H9 (cell line): ENCODE measurements around the gene LST1. TPM values are rescaled to one million over a fixed set of nuclear protein-coding genes. Genes with fewer than 3 reads are reported as not detected.
"Not testable (repeated sequence)": the region's sequence is repeated elsewhere in the genome, so short reads cannot be mapped to it uniquely, and the experiment has no call there.

Source experiments
- DNase-seq: peaks from one replicate; pipeline ENCODE4 v3.0.0-alpha.2; 2017
- H2AFZ ChIP-seq: one replicate; pipeline ENCODE4 v1.6.1; 2013; ENCODE audit warnings: mild to moderate bottlenecking, low read length, control low read depth, moderate library complexity
- H2AK5ac ChIP-seq: 2 replicates; pipeline ENCODE4 v1.6.1; 2013; ENCODE audit warnings: low read length, control low read depth, mixed read lengths; ENCODE audit not compliant: insufficient read length
- H2BK120ac ChIP-seq: one replicate; pipeline ENCODE4 v1.6.1; 2013; ENCODE audit warnings: low read depth, mild to moderate bottlenecking, low read length, control low read depth, inconsistent platforms; ENCODE audit not compliant: poor library complexity, severe bottlenecking
- H2BK12ac ChIP-seq: 2 replicates; pipeline ENCODE4 v1.6.1; 2013; ENCODE audit warnings: low read length, control low read depth, mixed read lengths, low read depth; ENCODE audit not compliant: insufficient read length
- H2BK15ac ChIP-seq: 2 replicates; pipeline ENCODE4 v1.6.1; 2013; ENCODE audit warnings: low read depth, low read length, control low read depth
- H2BK20ac ChIP-seq: one replicate; pipeline ENCODE4 v1.6.1; 2013; ENCODE audit warnings: low read depth, mild to moderate bottlenecking, low read length, control low read depth, inconsistent platforms; ENCODE audit not compliant: poor library complexity, severe bottlenecking
- H2BK5ac ChIP-seq: 2 replicates; pipeline ENCODE4 v1.6.1; 2013; ENCODE audit warnings: low read length, control low read depth, mixed read lengths; ENCODE audit not compliant: insufficient read length
- H3K14ac ChIP-seq: 2 replicates; pipeline ENCODE4 v1.6.1; 2013; ENCODE audit warnings: low read length, control low read depth; ENCODE audit not compliant: insufficient read depth
- H3K18ac ChIP-seq: 2 replicates; pipeline ENCODE4 v1.6.1; 2013; ENCODE audit warnings: low read depth, mild to moderate bottlenecking, mixed read lengths, low read length, control low read depth; ENCODE audit not compliant: insufficient read length
- H3K23ac ChIP-seq: 2 replicates; pipeline ENCODE4 v1.6.1; 2013; ENCODE audit warnings: low read length, control low read depth, mixed read lengths, low read depth; ENCODE audit not compliant: insufficient read length
- H3K23me2 ChIP-seq: 2 replicates; pipeline ENCODE4 v1.6.1; 2013; ENCODE audit warnings: low read depth, mild to moderate bottlenecking, mixed read lengths, low read length, control low read depth; ENCODE audit not compliant: insufficient read length, poor library complexity, severe bottlenecking
- H3K27ac ChIP-seq: 2 replicates; pipeline ENCODE4 v1.5.1; 2013; ENCODE audit warnings: low read length, control low read depth, mixed read lengths, low read depth; ENCODE audit not compliant: insufficient read length
- H3K27me3 ChIP-seq: 2 replicates; pipeline ENCODE4 v1.6.1; 2013; ENCODE audit warnings: low read length, control low read depth, inconsistent platforms; ENCODE audit not compliant: insufficient read depth
- H3K4ac ChIP-seq: 2 replicates; pipeline ENCODE4 v1.6.1; 2013; ENCODE audit warnings: low read depth, mild to moderate bottlenecking, control low read depth, inconsistent platforms, low read length, moderate library complexity
- H3K4me1 ChIP-seq: 2 replicates; pipeline ENCODE4 v1.6.1; 2013; ENCODE audit warnings: low read length, control low read depth, inconsistent platforms; ENCODE audit not compliant: insufficient read depth
- H3K4me2 ChIP-seq: 2 replicates; pipeline ENCODE4 v1.6.1; 2013; ENCODE audit warnings: low read length, control low read depth, mixed read lengths; ENCODE audit not compliant: insufficient read length, insufficient read depth
- H3K56ac ChIP-seq: 2 replicates; pipeline ENCODE4 v1.6.1; 2013; ENCODE audit warnings: low read depth, mild to moderate bottlenecking, mixed read lengths, low read length, control low read depth; ENCODE audit not compliant: insufficient read length
- H3K79me1 ChIP-seq: 2 replicates; pipeline ENCODE4 v1.6.1; 2013; ENCODE audit warnings: low read depth, mild to moderate bottlenecking, moderate library complexity, low read length, control low read depth, inconsistent platforms; ENCODE audit not compliant: insufficient read depth, poor library complexity, severe bottlenecking
- H3K79me2 ChIP-seq: 2 replicates; pipeline ENCODE4 v1.6.1; 2013; ENCODE audit warnings: low read length, control low read depth, inconsistent platforms; ENCODE audit not compliant: insufficient read depth
- H3K9ac ChIP-seq: 2 replicates; pipeline ENCODE4 v1.6.1; 2013; ENCODE audit warnings: low read length, control low read depth, mixed read lengths; ENCODE audit not compliant: insufficient read length; ENCODE audit errors: extremely low read depth
- H3K9me3 ChIP-seq: one replicate; pipeline ENCODE4 v1.6.1; 2013; ENCODE audit warnings: low read depth, low read length, inconsistent platforms; ENCODE audit not compliant: control insufficient read depth
- H3T11ph ChIP-seq: one replicate; pipeline ENCODE4 v1.6.1; 2013; ENCODE audit warnings: mild to moderate bottlenecking, low read length, control low read depth, inconsistent platforms
- H4K20me1 ChIP-seq: one replicate; pipeline ENCODE4 v1.6.1; 2013; ENCODE audit not compliant: control insufficient read depth, insufficient read length, insufficient read depth
- H4K5ac ChIP-seq: 2 replicates; pipeline ENCODE4 v1.6.1; 2013; ENCODE audit warnings: low read depth, mild to moderate bottlenecking, mixed read lengths, low read length, control low read depth; ENCODE audit not compliant: insufficient read length
- H4K8ac ChIP-seq: replicated peaks from 2 replicates; pipeline ENCODE4 v1.6.1; 2013; ENCODE audit warnings: low read length, control low read depth, mixed read lengths, low read depth; ENCODE audit not compliant: insufficient read length
- H4K91ac ChIP-seq: 2 replicates; pipeline ENCODE4 v1.6.1; 2013; ENCODE audit warnings: low read depth, mild to moderate bottlenecking, moderate library complexity, mixed read lengths, low read length, control low read depth; ENCODE audit not compliant: insufficient read length
- H3K27ac Mint-ChIP-seq, 3 experiments: 2 replicates in 2 of 3; 3 replicates in 1 of 3; pipeline ENCODE4 v1.8.0; 2020 to 2021; ENCODE audit warnings: mixed read lengths in 3 of 3, mild to moderate bottlenecking in 1 of 3, moderate library complexity in 1 of 3
- H3K27me3 Mint-ChIP-seq: 2 replicates; pipeline ENCODE4 v1.8.0; 2021; ENCODE audit warnings: low read depth, mild to moderate bottlenecking, moderate library complexity, mixed read lengths
- H3K36me3 Mint-ChIP-seq, 3 experiments: 2 replicates in 2 of 3; 3 replicates in 1 of 3; pipeline ENCODE4 v1.8.0; 2020 to 2021; ENCODE audit warnings: low read depth in 3 of 3, mixed read lengths in 3 of 3; ENCODE audit not compliant: insufficient read depth in 1 of 3
- H3K4me1 Mint-ChIP-seq, 2 experiments: 2 replicates each; pipeline ENCODE4 v1.8.0; 2020; ENCODE audit warnings: mixed read lengths in 2 of 2
- H3K4me3 Mint-ChIP-seq, 2 experiments: 2 replicates in 1 of 2; 3 replicates in 1 of 2; pipeline ENCODE4 v1.8.0; 2020 to 2021; ENCODE audit warnings: mild to moderate bottlenecking in 2 of 2, mixed read lengths in 2 of 2, moderate library complexity in 1 of 2
- H3K9me3 Mint-ChIP-seq, 2 experiments: 2 replicates in 1 of 2; 3 replicates in 1 of 2; pipeline ENCODE4 v1.8.0; 2020; ENCODE audit warnings: mild to moderate bottlenecking in 2 of 2, mixed read lengths in 2 of 2, moderate library complexity in 1 of 2
- WGBS: extraction: QIAGEN DNeasy Blood & Tissue Kit; methylation state at CpG from one replicate; pipeline ENCODE4 v1.1.7; 2013; ENCODE audit warnings: missing lambda C conversion rate, low lambda C conversion rate, mixed read lengths; ENCODE audit not compliant: insufficient read length; ENCODE audit errors: extremely low coverage; 5-methylcytosine and 5-hydroxymethylcytosine counted together
- total RNA-seq: library from RNA; stranded (reverse); gene quantifications from 2 replicates; pipeline ENCODE4 v1.2.1, GENCODE V29; 2021
- TF ChIP-seq, protein P1 (sequence below): fragments of 200-600 bp; sonication (generic); conservative IDR thresholded peaks from 3 replicates; pipeline ENCODE4 v1.8.0; 2021; ENCODE audit warnings: antibody characterized with exemption, mild to moderate bottlenecking

LST1 gene
- total RNA-seq, 1 experiment from 2014 or later = not detected

DNA sequence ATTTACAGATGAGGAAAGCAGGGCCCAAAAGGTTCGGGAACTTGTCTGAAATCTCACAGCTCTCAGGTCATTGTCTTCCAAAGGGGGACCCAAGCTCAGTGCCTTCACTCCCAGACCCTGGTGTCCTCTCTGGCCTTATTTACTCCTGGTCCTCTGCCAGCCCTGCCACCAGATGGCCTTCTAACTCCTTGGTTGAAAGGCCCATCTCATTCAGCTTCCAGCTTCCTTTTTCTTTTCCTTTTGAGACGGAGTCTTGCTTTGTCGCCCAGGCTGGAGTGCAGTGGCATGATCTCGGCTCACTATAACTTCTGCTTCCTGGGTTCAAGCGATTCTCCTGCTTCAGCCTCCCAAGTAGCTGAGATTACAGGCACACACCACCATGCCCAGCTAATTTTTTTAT lies 34.7 kb upstream of the LST1 start:
- H2BK12ac ChIP-seq, H3K18ac ChIP-seq, H3K4me1 ChIP-seq, H3K27me3 ChIP-seq, H2BK5ac ChIP-seq, H3K79me2 ChIP-seq, H3K9me3 ChIP-seq, H2AK5ac ChIP-seq, H4K5ac ChIP-seq, H3K27me3 Mint-ChIP-seq, H3K4me2 ChIP-seq, H3K79me1 ChIP-seq, H3T11ph ChIP-seq, H2BK120ac ChIP-seq, H2BK20ac ChIP-seq, H3K27ac ChIP-seq, H4K20me1 ChIP-seq, H4K8ac ChIP-seq, H3K4ac ChIP-seq, H2AFZ ChIP-seq, H3K9me3 Mint-ChIP-seq, H3K9ac ChIP-seq, H2BK15ac ChIP-seq, H3K23ac ChIP-seq, H3K23me2 ChIP-seq, H4K91ac ChIP-seq, H3K56ac ChIP-seq, H3K14ac ChIP-seq: not testable (repeated sequence)
- DNase-seq = peak; percentile 79
- Mint-ChIP-seq H3K27ac (peak overlapping the region in 2 of 3 experiments; percentile 24 to 85; a peak in 2 of 7 replicates), H3K4me3 (peak overlapping the region in 1 of 2 experiments; percentile 38; a peak in 1 of 5 replicates), H3K4me1 (peaks cover 4 to 10% of the 10 kb centered on the region in 2 experiments), H3K36me3 (peaks cover 6 to 32% (median 23%) of the 10 kb centered on the region in 3 experiments; a peak in 6 of 7 replicates)
- WGBS = no CpG with 5 or more reads among the region's 5 CpGs
- TF ChIP-seq, protein P1, sequence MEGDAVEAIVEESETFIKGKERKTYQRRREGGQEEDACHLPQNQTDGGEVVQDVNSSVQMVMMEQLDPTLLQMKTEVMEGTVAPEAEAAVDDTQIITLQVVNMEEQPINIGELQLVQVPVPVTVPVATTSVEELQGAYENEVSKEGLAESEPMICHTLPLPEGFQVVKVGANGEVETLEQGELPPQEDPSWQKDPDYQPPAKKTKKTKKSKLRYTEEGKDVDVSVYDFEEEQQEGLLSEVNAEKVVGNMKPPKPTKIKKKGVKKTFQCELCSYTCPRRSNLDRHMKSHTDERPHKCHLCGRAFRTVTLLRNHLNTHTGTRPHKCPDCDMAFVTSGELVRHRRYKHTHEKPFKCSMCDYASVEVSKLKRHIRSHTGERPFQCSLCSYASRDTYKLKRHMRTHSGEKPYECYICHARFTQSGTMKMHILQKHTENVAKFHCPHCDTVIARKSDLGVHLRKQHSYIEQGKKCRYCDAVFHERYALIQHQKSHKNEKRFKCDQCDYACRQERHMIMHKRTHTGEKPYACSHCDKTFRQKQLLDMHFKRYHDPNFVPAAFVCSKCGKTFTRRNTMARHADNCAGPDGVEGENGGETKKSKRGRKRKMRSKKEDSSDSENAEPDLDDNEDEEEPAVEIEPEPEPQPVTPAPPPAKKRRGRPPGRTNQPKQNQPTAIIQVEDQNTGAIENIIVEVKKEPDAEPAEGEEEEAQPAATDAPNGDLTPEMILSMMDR = peak; percentile 71
